Measurements from ENCODE around the gene IPMK.

DNA sequence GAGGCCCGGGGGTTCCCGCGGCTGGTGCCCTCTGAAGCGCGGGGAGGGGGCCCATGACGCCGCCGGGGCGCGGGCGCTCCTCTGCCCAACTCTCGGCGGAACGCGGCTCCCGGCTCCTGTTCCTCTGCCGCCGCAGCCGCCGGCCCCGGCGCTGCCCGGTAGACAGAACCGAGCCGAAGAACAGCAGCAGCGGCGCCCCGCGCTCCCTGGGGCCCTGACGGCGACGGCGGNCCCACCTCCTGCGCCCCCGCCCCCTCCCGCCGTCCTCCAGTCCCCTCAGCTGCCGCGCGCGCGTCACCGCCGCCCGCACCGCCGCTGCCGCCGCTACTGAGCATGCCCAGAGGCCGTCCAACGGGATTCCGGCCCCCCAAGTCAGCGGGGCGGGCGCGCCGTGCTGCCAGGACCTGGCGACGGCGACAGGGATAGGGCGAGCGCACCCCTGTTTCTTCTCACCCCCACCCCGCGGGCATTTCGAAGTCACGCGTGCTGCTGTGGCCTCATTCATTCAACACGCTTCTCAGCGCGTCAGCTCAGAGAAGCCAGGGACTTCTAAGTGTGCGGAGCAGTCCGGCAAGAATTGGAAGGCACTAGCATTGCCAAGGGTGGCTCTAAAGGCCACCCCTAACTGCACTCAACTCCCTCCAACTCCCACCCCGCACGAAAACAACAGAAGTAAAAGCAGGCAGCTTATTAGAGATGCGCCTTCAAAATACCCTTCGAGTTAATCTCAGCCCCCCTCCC, at the start of gene IPMK:
- no peak for TF ChIP-seq CTCF (IDR thresholded peaks at IDR 0.05; ENCODE audit: low read depth, low read length, poor library complexity, severe bottlenecking)
- TF ChIP-seq EZH2phosphoT487 (IDR thresholded peaks at IDR 0.05; ENCODE audit: borderline replicate concordance, low read length) = no peak

Data from DOHH2 (cell line).